Neural cell (in vitro differentiated cells): ENCODE data around the gene MS4A15. TPM values are rescaled to one million over a fixed set of nuclear protein-coding genes. Genes with fewer than 3 reads are reported as not detected.

ENCODE experiments used
- H2AFZ ChIP-seq: fragments of 200-600, 300-800 bp; sonication (generic), shearing (Covaris generic); 2 replicates; pipeline ENCODE4 v1.6.0; 2014; ENCODE audit warnings: low read depth, mild to moderate bottlenecking, antibody characterized with exemption, low read length, moderate library complexity
- H3F3A ChIP-seq: fragments of 200-600 bp; shearing (Covaris generic); 2 replicates; pipeline ENCODE4 v1.6.1; 2016; ENCODE audit warnings: mild to moderate bottlenecking, moderate library complexity, mixed read lengths, antibody characterized with exemption, low read length; ENCODE audit not compliant: insufficient read depth, poor library complexity, severe bottlenecking
- H3K27ac ChIP-seq: fragments of 200-600, 300-800 bp; sonication (generic), shearing (Covaris generic); 2 replicates; pipeline ENCODE4 v1.5.1; 2014; ENCODE audit warnings: mild to moderate bottlenecking, low read length, moderate library complexity
- H3K27me3 ChIP-seq: fragments of 300-800, 200-600 bp; sonication (generic), shearing (Covaris generic); 2 replicates; pipeline ENCODE4 v1.6.0; 2014; ENCODE audit warnings: mild to moderate bottlenecking, low read depth, low read length, moderate library complexity; ENCODE audit not compliant: insufficient read depth
- H3K36me3 ChIP-seq: fragments of 300-800, 200-600 bp; sonication (generic), shearing (Covaris generic); 2 replicates; pipeline ENCODE4 v1.5.1; 2014; ENCODE audit warnings: mild to moderate bottlenecking, antibody characterized with exemption, low read length, moderate library complexity; ENCODE audit not compliant: insufficient read depth
- H3K4me2 ChIP-seq: fragments of 300-800, 200-600 bp; sonication (generic), shearing (Covaris generic); 2 replicates; pipeline ENCODE4 v1.6.0; 2014; ENCODE audit warnings: mild to moderate bottlenecking, low read length
- H3K4me3 ChIP-seq: fragments of 300-800, 200-600 bp; sonication (generic), shearing (Covaris generic); 2 replicates; pipeline ENCODE4 v1.5.1; 2014; ENCODE audit warnings: mild to moderate bottlenecking, low read length, moderate library complexity
- H3K79me2 ChIP-seq: fragments of 200-600 bp; shearing (Covaris generic); replicated peaks from 2 replicates; pipeline ENCODE4 v1.6.0; 2014; ENCODE audit warnings: mild to moderate bottlenecking, low read length, moderate library complexity; ENCODE audit not compliant: insufficient read depth
- H3K9ac ChIP-seq: fragments of 300-800, 200-600 bp; sonication (generic), shearing (Covaris generic); 2 replicates; pipeline ENCODE4 v1.6.1; 2016; ENCODE audit warnings: mild to moderate bottlenecking, low read length, mixed read lengths
- H3K9me2 ChIP-seq: fragments of 200-600 bp; shearing (Covaris generic); 2 replicates; pipeline ENCODE4 v1.6.1; 2016; ENCODE audit warnings: mild to moderate bottlenecking, low read length, mixed read lengths; ENCODE audit not compliant: insufficient read depth
- H3K9me3 ChIP-seq: fragments of 200-600, 300-800 bp; sonication (generic), shearing (Covaris generic); 2 replicates; pipeline ENCODE4 v1.6.1; 2016; ENCODE audit warnings: mild to moderate bottlenecking, mixed run types, low read length, moderate library complexity, mixed read lengths
- H4K20me1 ChIP-seq: fragments of 200-600 bp; shearing (Covaris generic); 2 replicates; pipeline ENCODE4 v1.6.1; 2016; ENCODE audit warnings: mild to moderate bottlenecking, mixed run types; ENCODE audit not compliant: insufficient read depth
- CTCF ChIP-seq: fragments of 450-650 bp; IDR thresholded peaks from 2 replicates; pipeline ENCODE4 v1.5.1; 2014; ENCODE audit warnings: antibody characterized with exemption, mild to moderate bottlenecking, moderate library complexity; ENCODE audit not compliant: poor library complexity, severe bottlenecking
- EP300 ChIP-seq: fragments of 450-650 bp; conservative IDR thresholded peaks from 2 replicates; pipeline ENCODE4 v1.6.1; 2014; ENCODE audit warnings: antibody characterized with exemption, mild to moderate bottlenecking, moderate library complexity; ENCODE audit not compliant: poor library complexity, severe bottlenecking
- EZH2 ChIP-seq: fragments of 200-600, 300-800 bp; shearing (Covaris generic), sonication (generic); IDR thresholded peaks from 2 replicates; pipeline ENCODE4 v1.6.1; 2014; ENCODE audit warnings: antibody characterized with exemption, low read length, borderline replicate concordance, mild to moderate bottlenecking; ENCODE audit not compliant: insufficient read depth, poor library complexity, severe bottlenecking
- MXI1 ChIP-seq: fragments of 450-650 bp; conservative IDR thresholded peaks from 2 replicates; pipeline ENCODE4 v1.6.1; 2014; ENCODE audit warnings: antibody characterized with exemption, mild to moderate bottlenecking; ENCODE audit not compliant: poor library complexity, severe bottlenecking
- POLR2AphosphoS5 ChIP-seq: IDR thresholded peaks from 2 replicates; pipeline ENCODE4 v1.6.1; 2012
- RAD21 ChIP-seq: fragments of 450-650 bp; conservative IDR thresholded peaks from 2 replicates; pipeline ENCODE4 v1.6.1; 2014; ENCODE audit warnings: antibody characterized with exemption, mild to moderate bottlenecking, moderate library complexity
- REST ChIP-seq: IDR thresholded peaks from 2 replicates; pipeline ENCODE4 v1.6.1; 2012; ENCODE audit warnings: borderline replicate concordance
- SMC3 ChIP-seq: fragments of 450-650 bp; conservative IDR thresholded peaks from 2 replicates; pipeline ENCODE4 v1.6.1; 2014; ENCODE audit warnings: antibody characterized with exemption, mild to moderate bottlenecking, moderate library complexity; ENCODE audit not compliant: poor library complexity
- TAF1 ChIP-seq: IDR thresholded peaks from 2 replicates; pipeline ENCODE4 v1.6.1; 2012; ENCODE audit warnings: low read depth
- polyA plus RNA-seq: library from polyadenylated mRNA; depleted of rRNA; stranded (reverse); fragments of >200 nt; gene quantifications from 2 replicates; pipeline ENCODE4 v1.2.3, GENCODE V29; 2014

MS4A15 gene
- polyA plus RNA-seq, 1 donor from 2014 or later, result not detected

- Histone ChIP-seq H3K9me2 (no peaks in the 10 kb centered on the region), H3K4me3 (no peak overlapping the region), H3K27me3 (no peaks in the 10 kb centered on the region), H3K4me2 (no peak overlapping the region), H3F3A (no peaks in the 10 kb centered on the region), H3K36me3 (no peaks in the 10 kb centered on the region), H2AFZ (no peak overlapping the region), H3K79me2 (no peaks in the 10 kb centered on the region), H4K20me1 (no peaks in the 10 kb centered on the region), H3K27ac (no peak overlapping the region), H3K9me3 (no peaks in the 10 kb centered on the region), H3K9ac (no peak overlapping the region)
- TF ChIP-seq TAF1 (no peak), SMC3 (no peak), REST (no peak), EZH2 (no peak)
Measured at GRCh38 chr11:60739114-60739513, 17.6 kb upstream of the MS4A15 start.

GRCh38 chr11:60740573-60740972, 16.1 kb upstream of the MS4A15 start:
- Histone ChIP-seq H3K27ac (no peak overlapping the region), H3K9me3 (no peaks in the 10 kb centered on the region), H3K27me3 (no peaks in the 10 kb centered on the region), H3K4me2 (no peak overlapping the region), H3F3A (no peaks in the 10 kb centered on the region), H3K36me3 (no peaks in the 10 kb centered on the region), H3K9me2 (no peaks in the 10 kb centered on the region), H3K4me3 (no peak overlapping the region), H3K9ac (no peak overlapping the region), H3K79me2 (no peaks in the 10 kb centered on the region), H2AFZ (no peak overlapping the region), H4K20me1 (no peaks in the 10 kb centered on the region)
- TF ChIP-seq CTCF (no peak), POLR2AphosphoS5 (no peak), RAD21 (no peak), REST (no peak), MXI1 (no peak), TAF1 (no peak), EP300 (no peak), EZH2 (no peak), SMC3 (no peak)
